Suprapubic skin (tissue), 4 donors: ENCODE measurements around the gene MARCKSL1.

ENCODE experiments used
- CTCF ChIP-seq, 2 donors: fragments of 200-600 bp in 1 of 2; fragments of 450-650 bp in 1 of 2; sonication (generic) in 1 of 2; IDR thresholded peaks; one replicate each; pipeline ENCODE4 v1.5.1; 2016 to 2019; ENCODE audit warnings: antibody characterized with exemption in 2 of 2, mild to moderate bottlenecking in 1 of 2, moderate library complexity in 1 of 2
- POLR2A ChIP-seq, 2 donors: fragments of 450-650 bp; IDR thresholded peaks; one replicate each; pipeline ENCODE4 v1.6.1; 2017; ENCODE audit warnings: antibody characterized with exemption in 2 of 2, mild to moderate bottlenecking in 2 of 2, moderate library complexity in 2 of 2
- POLR2AphosphoS5 ChIP-seq, 3 donors: sonication (generic); formaldehyde crosslinking; IDR thresholded peaks; one replicate each; pipeline ENCODE4 v1.6.1; 2017; ENCODE audit warnings: antibody characterized with exemption in 3 of 3

GRCh38 chr1:32286763-32287162 is 49.3 kb downstream of the MARCKSL1 start:
- TF ChIP-seq CTCF (IDR thresholded peaks at IDR 0.05): no peak
- no peak for TF ChIP-seq POLR2AphosphoS5 (IDR thresholded peaks at IDR 0.05)
- TF ChIP-seq POLR2A (IDR thresholded peaks at IDR 0.05): no peak
